ENCODE measurements around the gene ETNK2. TPM values are rescaled to one million over a fixed set of nuclear protein-coding genes. Genes with fewer than 3 reads are reported as not detected.

Gene ETNK2
- total RNA-seq, 1 donor from 2014 or later = 4.5 TPM

DNA sequence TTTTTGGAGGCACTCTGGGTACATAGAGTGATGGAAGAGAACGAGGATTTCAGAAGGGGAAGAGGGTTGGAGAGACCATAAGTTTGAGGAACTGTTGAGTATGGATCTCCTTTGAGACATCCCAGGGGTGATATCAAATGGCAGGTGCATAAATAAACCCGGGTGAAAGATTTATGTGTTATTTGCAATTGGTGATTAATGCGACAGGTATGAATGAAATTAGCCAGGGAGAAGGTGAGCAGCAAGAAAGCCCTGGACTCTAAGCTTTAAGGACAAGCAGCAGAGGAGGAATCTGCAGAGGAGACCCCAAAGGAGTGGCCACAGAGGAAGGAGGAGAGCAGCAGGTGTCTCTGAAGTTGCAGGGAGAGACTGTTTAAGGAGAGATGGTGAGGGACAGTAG lies 23.1 kb upstream of the ETNK2 start:
- no peak for DNase-seq
- no peak for ATAC-seq
- no peak overlapping the region for H3K4me3 ChIP-seq
- intact Hi-C loops (cut with DNase I) = no loop called here
- H3K27me3 ChIP-seq (ENCODE audit: low read depth) = peaks cover 8% of the 10 kb centered on the region
- no peak overlapping the region for H3K27ac ChIP-seq
- TF ChIP-seq CTCF (IDR thresholded peaks at IDR 0.05) = no peak
- no peaks in the 10 kb centered on the region for H3K4me1 ChIP-seq
- H3K9me3 ChIP-seq = peaks cover 4% of the 10 kb centered on the region
- H3K36me3 ChIP-seq = no peaks in the 10 kb centered on the region

DNA sequence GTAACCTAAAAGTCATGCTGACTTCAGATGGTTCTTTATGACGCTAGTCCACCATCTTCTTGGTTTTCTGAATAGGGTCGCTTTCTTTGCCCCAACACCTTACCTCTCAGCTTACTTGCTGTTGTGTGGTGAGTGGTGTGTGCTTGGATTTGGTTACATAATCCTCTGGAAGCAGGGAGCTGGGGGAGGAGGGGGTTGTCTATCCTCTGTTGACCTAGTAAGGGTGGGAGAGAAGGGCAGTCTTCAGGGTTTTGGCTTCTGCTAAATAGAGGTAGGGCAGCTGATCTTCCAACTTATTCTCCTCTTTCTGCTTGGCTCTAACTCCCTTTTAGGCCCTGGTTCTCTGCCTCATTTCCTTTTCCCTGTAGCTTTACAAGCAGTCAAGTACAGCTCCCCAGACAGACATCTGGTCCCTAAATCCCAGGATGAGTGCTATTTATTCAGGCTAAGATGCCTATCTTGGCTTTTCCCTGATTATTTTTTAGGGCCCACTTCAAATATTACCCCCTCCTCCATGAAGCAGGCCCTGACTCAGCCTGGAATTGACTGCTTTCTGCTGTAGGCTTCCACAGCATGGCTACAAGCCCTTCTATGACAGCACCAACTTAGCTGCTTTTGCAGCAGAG lies 20.7 kb upstream of the ETNK2 start:
- no peaks in the 10 kb centered on the region for H3K36me3 ChIP-seq
- H3K4me1 ChIP-seq = no peaks in the 10 kb centered on the region
- H3K9me3 ChIP-seq = peaks cover 14% of the 10 kb centered on the region
- no peak for TF ChIP-seq CTCF (IDR thresholded peaks at IDR 0.05)
- no peak overlapping the region for H3K4me3 ChIP-seq
- DNase-seq (no peak), ATAC-seq (no peak)
- peaks cover 4% of the 10 kb centered on the region for H3K27me3 ChIP-seq (ENCODE audit: low read depth)
- no peak overlapping the region for H3K27ac ChIP-seq
- intact Hi-C loops (cut with DNase I) = no loop called here

DNA sequence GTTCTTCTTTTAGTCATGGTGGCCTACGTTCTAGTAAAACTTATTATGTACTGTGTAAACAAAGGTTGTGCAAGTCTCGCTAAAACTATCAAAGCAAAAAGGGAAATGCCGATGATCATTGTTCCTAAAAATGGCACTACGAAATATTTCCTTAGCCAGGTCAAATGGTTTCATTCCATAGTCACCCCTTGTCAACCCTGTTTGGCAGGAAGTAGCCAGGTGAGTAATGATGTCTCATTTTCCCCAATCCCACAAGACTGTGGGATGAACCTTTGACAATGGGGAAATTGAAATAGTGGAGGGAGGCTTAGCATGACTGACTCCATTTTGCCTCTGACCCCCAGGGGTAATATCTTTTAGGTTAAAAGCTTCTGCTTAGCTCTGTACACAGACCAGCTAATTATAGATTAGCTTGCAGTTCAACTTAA lies 19.9 kb upstream of the ETNK2 start:
- H3K4me1 ChIP-seq = no peaks in the 10 kb centered on the region
- H3K36me3 ChIP-seq = no peaks in the 10 kb centered on the region
- H3K9me3 ChIP-seq = peaks cover 14% of the 10 kb centered on the region
- intact Hi-C loops (cut with DNase I) = no loop called here
- peak; percentile 46 to 59 for ATAC-seq
- DNase-seq = no peak
- H3K27ac ChIP-seq = no peak overlapping the region
- no peak overlapping the region for H3K4me3 ChIP-seq
- H3K27me3 ChIP-seq (ENCODE audit: low read depth) = peaks cover 4% of the 10 kb centered on the region
- TF ChIP-seq CTCF (IDR thresholded peaks at IDR 0.05) = no peak

DNA sequence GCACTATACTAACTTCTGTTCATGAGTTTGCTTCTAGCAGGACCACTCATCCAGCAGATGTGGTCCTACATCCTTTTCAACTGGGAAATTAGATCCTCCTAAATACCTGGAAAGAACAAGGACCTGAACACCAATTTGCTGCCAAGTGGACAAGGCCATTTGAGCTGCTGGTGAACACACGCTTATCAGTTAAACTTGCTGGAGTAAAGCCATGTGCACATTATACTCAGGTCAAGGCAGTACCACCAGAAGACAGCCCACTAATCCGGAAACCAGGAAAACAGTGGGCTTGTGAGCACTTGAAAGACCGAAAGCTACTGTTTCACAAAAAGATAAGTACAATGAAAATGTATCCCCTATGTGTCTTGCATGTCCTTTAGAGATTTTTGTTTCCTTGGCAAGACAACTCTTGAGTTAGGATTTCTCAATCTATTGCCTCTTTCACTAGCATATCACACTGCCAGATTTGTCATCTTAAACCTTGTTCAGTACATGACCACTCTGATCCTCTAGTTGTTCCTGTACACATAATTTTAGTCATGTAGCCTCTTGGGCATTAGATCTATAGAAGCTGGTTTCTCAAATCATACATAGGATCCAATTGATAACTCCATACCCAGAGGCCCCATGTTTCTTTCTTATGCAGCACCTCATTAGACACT lies 18.8 kb upstream of the ETNK2 start:
- ATAC-seq (no peak), DNase-seq (no peak)
- peaks cover 14% of the 10 kb centered on the region for H3K9me3 ChIP-seq
- H3K4me3 ChIP-seq = no peak overlapping the region
- no peaks in the 10 kb centered on the region for H3K4me1 ChIP-seq
- H3K36me3 ChIP-seq = no peaks in the 10 kb centered on the region
- no peak overlapping the region for H3K27ac ChIP-seq
- TF ChIP-seq CTCF (IDR thresholded peaks at IDR 0.05) = no peak
- intact Hi-C loops (cut with DNase I) = no loop called here
- H3K27me3 ChIP-seq (ENCODE audit: low read depth) = peaks cover 4% of the 10 kb centered on the region

DNA sequence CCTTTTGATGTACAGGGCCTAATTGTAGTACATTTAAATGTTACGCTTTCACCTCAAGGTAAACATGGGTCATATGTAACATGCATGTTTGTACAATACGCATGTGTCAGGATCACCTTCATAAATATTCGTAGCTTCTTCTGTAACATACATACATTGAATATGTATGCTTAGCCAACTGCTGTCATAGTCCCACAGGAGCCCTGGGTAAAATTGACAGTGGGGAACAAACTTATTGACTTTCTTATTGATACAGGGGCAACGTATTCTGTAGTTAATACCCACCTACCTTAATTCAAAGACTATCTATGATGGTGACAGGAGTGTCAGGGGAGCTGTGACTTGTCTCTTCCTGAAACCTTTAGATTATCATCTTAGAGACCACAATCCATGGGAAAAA lies 18.0 kb upstream of the ETNK2 start:
- Histone ChIP-seq H3K27me3 (ENCODE audit: low read depth) (no peaks in the 10 kb centered on the region), H3K36me3 (no peaks in the 10 kb centered on the region), H3K27ac (no peak overlapping the region), H3K4me3 (no peak overlapping the region), H3K9me3 (peaks cover 14% of the 10 kb centered on the region), H3K4me1 (no peaks in the 10 kb centered on the region)
- ATAC-seq (no peak), DNase-seq (no peak)
- intact Hi-C loops (cut with DNase I) = loop anchor here (10.0 kb wide), 1 partner anchor 195 kb away; no protein-coding TSS in a partner anchor
- no peak for TF ChIP-seq CTCF (IDR thresholded peaks at IDR 0.05)

Measured in lower lobe of right lung (tissue), 2 donors.